Measurements from ENCODE around the gene IKZF4. TPM values are rescaled to one million over a fixed set of nuclear protein-coding genes. Genes with fewer than 3 reads are reported as not detected.

IKZF4 gene
- 0.94 and 2.2 TPM in 2 replicates for total RNA-seq

GRCh38 chr12:56020423-56021184 is at the start of gene IKZF4:
TSS of gene IKZF4 (plus strand) at chr12:56021043. CDS start at chr12:56021494, 451 bp downstream.

DNA sequence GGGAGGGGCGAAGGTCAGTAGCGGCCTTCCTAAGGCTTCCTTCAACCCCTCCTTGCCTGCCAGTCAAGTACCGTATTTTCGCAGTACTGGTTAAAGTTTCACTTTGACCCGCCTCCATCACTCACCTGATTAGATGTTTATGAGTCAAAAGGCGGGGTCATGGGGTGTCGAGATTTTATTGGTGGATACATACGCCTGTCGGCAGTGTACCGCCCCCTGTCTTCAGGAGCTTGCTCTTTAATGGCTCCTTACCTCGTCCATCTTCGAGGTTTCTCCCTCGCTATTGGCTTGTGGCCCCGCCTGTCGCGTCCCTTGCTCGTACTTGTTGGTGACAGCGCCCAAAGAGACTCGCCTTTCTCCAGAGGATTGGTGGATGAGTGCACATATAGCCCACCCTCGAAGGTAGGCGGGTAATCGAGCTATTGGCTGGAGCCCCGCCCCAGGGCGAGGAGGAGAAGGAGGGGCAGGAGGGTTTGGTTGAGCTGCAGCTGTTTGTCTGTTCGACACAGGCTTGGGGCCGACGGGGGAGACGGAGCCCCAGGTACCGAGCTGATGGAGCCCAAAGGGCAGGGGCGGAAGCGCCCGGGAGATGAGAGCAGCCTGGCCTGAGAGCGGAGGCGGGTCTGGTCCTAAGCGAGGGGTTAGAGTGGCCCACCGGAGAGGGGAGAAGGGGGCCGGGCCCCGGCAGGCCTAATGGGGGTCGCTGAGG is 47.1 kb upstream of the IKZF4 start, which contains the start of gene RAB5B:
TSS of gene RAB5B (plus strand) at position 480 of the 709 bp plus-strand sequence. CDS start 12,883 bp downstream, outside the sequence.

GRCh38 chr12:55996715-55997534 is 23.9 kb upstream of the IKZF4 start, which contains the start of gene SUOX:
TSS of gene SUOX (plus strand) at chr12:55997276. CDS start at chr12:56002222, 4,946 bp downstream.

DNA sequence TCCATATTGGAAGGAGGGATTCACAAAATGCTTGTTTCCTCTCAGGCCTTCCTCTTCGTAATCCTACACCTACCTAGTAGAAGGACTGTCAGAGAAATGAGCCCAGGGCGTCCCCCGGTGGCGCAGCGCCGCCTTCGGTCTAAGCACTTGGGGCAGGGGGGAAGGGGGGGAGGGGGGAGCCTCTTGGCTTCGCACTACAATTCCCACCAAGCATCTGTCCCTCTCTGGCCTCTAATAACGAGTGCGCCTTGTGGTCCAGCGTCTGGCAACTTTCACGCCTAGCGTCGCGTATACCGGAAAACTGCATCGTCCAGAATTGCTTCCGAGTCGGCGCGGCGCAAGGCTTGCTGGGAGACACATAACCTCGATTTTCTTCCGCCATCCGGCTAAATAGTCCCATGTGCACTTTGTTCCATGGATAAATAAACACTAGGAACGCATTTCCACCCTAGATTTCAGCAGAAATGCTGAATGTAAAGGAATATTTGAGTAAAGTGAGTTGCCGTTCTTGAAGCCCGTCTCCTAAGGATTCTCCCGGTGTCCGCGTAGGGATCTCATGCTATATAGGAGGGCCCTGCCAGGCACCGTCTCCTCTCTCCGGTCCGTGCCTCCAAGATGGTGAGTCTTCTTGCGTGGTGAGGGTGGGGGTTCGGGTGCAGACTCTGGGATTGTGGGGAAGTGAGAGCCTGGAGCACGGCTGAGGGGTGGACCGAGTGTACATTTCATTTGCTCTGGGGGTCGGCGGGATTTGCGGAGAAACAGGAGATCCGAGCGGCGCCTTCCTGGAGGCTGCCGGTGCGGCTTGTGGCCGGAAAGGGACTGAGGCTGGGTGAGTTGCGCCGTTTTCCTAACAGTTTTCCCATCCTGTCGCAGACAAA is 20.9 kb downstream of the IKZF4 start, which contains the start of gene RPS26:
TSS of gene RPS26 (plus strand) at position 367 of the 878 bp plus-strand sequence. CDS start at position 616, 249 bp downstream.

DNA sequence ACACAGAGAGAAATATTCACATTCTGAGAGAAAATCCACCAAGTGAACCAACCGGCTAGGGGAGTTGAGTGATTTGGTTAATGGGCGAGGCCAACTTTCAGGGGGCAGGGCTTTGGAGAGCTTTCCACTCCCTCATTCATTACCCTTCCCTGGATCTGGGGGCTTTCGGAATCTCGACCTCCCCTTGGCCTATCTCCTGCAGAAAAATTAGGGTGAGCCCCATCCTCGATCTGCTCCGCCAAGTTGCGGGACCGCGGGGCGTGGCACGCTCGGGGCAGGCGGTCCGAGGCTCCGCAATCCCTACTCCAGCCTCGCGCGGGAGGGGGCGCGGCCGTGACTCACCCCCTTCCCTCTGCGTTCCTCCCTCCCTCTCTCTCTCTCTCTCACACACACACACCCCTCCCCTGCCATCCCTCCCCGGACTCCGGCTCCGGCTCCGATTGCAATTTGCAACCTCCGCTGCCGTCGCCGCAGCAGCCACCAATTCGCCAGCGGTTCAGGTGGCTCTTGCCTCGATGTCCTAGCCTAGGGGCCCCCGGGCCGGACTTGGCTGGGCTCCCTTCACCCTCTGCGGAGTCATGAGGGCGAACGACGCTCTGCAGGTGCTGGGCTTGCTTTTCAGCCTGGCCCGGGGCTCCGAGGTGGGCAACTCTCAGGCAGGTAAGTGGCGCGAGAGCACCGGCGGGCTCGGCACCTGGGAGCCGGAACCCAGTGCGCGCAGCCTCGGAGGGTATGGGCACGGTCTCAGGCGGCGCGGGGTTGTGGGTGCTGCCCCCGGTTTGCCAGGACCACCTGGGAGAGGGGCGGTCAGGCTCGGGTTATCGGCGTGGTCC is 59.1 kb downstream of the IKZF4 start, which contains the start of gene ERBB3:
TSS of gene ERBB3 (plus strand) at position 443 of the 833 bp plus-strand sequence. CDS start at position 579, 136 bp downstream.

Other genes starting within 250 kb of the IKZF4 start
- 109 and 122 TPM in 2 replicates for gene SARNP, start 203.3 kb upstream of the IKZF4 start, total RNA-seq
- 47.1 and 59.0 TPM in 2 replicates for gene ORMDL2, start 203.0 kb upstream of the IKZF4 start, total RNA-seq
- 20.8 and 28.7 TPM in 2 replicates for gene DNAJC14, start 191.5 kb upstream of the IKZF4 start, total RNA-seq
- 3.8 and 8.1 TPM in 2 replicates for gene MMP19, start 178.1 kb upstream of the IKZF4 start, total RNA-seq
- gene PYM1, start 93.1 kb upstream of the IKZF4 start, total RNA-seq, result 47.9 and 67.3 TPM in 2 replicates
- gene DGKA, start 89.9 kb upstream of the IKZF4 start, total RNA-seq, result 157 and 232 TPM in 2 replicates
- gene PMEL, start 55.0 kb upstream of the IKZF4 start, total RNA-seq, result 1.8 and 3.4 TPM in 2 replicates
- gene CDK2, start 54.2 kb upstream of the IKZF4 start, total RNA-seq, result 27.1 and 50.3 TPM in 2 replicates
- gene RAB5B, start 47.0 kb upstream of the IKZF4 start, total RNA-seq, result 46.3 and 70.7 TPM in 2 replicates
- 8.3 and 11.2 TPM in 2 replicates for gene SUOX, start 23.8 kb upstream of the IKZF4 start, total RNA-seq
- 1,053 and 1,704 TPM in 2 replicates for gene RPS26, start 20.9 kb downstream of the IKZF4 start, total RNA-seq
- gene ERBB3, start 59.1 kb downstream of the IKZF4 start, total RNA-seq, result 6.2 and 14.0 TPM in 2 replicates
- gene PA2G4, start 83.5 kb downstream of the IKZF4 start, total RNA-seq, result 183 and 356 TPM in 2 replicates
- gene RPL41, start 95.6 kb downstream of the IKZF4 start, total RNA-seq, result 4,093 and 5,143 TPM in 2 replicates
- 0.62 and 3.8 TPM in 2 replicates for gene ZC3H10, start 97.2 kb downstream of the IKZF4 start, total RNA-seq
- gene ESYT1, start 107.2 kb downstream of the IKZF4 start, total RNA-seq, result 176 and 198 TPM in 2 replicates
- 41.4 and 72.2 TPM in 2 replicates for gene MYL6B, start 131.5 kb downstream of the IKZF4 start, total RNA-seq
- 1,992 and 2,124 TPM in 2 replicates for gene MYL6, start 137.3 kb downstream of the IKZF4 start, total RNA-seq
- 18.7 and 24.4 TPM in 2 replicates for gene SMARCC2, start 168.4 kb downstream of the IKZF4 start, total RNA-seq
- gene RNF41, start 200.9 kb downstream of the IKZF4 start, total RNA-seq, result 37.4 and 58.7 TPM in 2 replicates
- 33.0 and 54.3 TPM in 2 replicates for gene NABP2, start 203.3 kb downstream of the IKZF4 start, total RNA-seq
- not detected in 2 replicates for gene SLC39A5, start 209.0 kb downstream of the IKZF4 start, total RNA-seq
- gene ANKRD52, start 237.3 kb downstream of the IKZF4 start, total RNA-seq, result 11.9 and 14.2 TPM in 2 replicates
- 4.8 TPM in 2 replicates for gene COQ10A, start 245.9 kb downstream of the IKZF4 start, total RNA-seq

Measured in hair follicular keratinocyte (primary cell).